Thyroid gland (tissue), 4 donors: ENCODE results near the gene SCTR. TPM values are rescaled to one million over a fixed set of nuclear protein-coding genes. Genes with fewer than 3 reads are reported as not detected.

ENCODE experiments used
- DNase-seq, 2 donors: peaks; one replicate each; pipeline ENCODE4 v3.0.0-alpha.2; 2019
- H3K27ac ChIP-seq, 3 donors: fragments of 200-600 bp; sonication (generic); 1 replicate in 2 of 3; 2 replicates in 1 of 3; pipeline ENCODE4 v1.5.1; 2016 to 2019; ENCODE audit warnings: mild to moderate bottlenecking in 1 of 3, moderate library complexity in 1 of 3
- H3K27me3 ChIP-seq: fragments of 200-600 bp; sonication (generic); one replicate; pipeline ENCODE4 v1.5.1; 2019
- H3K36me3 ChIP-seq, 2 donors: fragments of 200-600 bp; sonication (generic); one replicate each; pipeline ENCODE4 v1.5.1; 2016 to 2019
- H3K4me1 ChIP-seq, 2 donors: fragments of 200-600 bp; sonication (generic); one replicate each; pipeline ENCODE4 v1.5.1; 2017 to 2019
- H3K4me3 ChIP-seq, 3 donors: fragments of 200-600 bp; sonication (generic); replicated peaks in 1 of 3; 1 replicate in 2 of 3; 2 replicates in 1 of 3; pipeline ENCODE4 v1.5.1; 2016; ENCODE audit warnings: mild to moderate bottlenecking in 1 of 3
- H3K9me3 ChIP-seq: fragments of 200-600 bp; sonication (generic); one replicate; pipeline ENCODE4 v1.5.1; 2017
- CTCF ChIP-seq, 6 experiments: fragments of 200-600 bp in 3 of 6; fragments of 450-650 bp in 3 of 6; sonication (generic) in 3 of 6; IDR thresholded peaks; one replicate each; pipeline ENCODE4 v1.5.1; 2016 to 2019; ENCODE audit warnings: antibody characterized with exemption in 6 of 6, mild to moderate bottlenecking in 2 of 6, inconsistent platforms in 1 of 6, moderate library complexity in 1 of 6
- POLR2A ChIP-seq, 2 donors: fragments of 450-650 bp; IDR thresholded peaks; one replicate each; pipeline ENCODE4 v1.6.1; 2017; ENCODE audit warnings: antibody characterized with exemption in 2 of 2, mild to moderate bottlenecking in 2 of 2, moderate library complexity in 1 of 2
- WGBS, 2 donors: methylation state at CpG; one replicate each; pipeline ENCODE4 v1.1.5; 2017; 5-methylcytosine and 5-hydroxymethylcytosine counted together
- intact Hi-C: fragments of 100-400 bp; cut with DNase I; formaldehyde crosslinking; loops from one replicate; pipeline ENCODE4 v1.15.1; 2023
- total RNA-seq, 4 donors: library from RNA; depleted of rRNA; stranded (reverse); fragments of >200 nt; gene quantifications; one replicate each; pipeline ENCODE4 v1.2.3, GENCODE V29; 2016

The SCTR gene
- total RNA-seq, 4 donors from 2014 or later: not detected

DNA sequence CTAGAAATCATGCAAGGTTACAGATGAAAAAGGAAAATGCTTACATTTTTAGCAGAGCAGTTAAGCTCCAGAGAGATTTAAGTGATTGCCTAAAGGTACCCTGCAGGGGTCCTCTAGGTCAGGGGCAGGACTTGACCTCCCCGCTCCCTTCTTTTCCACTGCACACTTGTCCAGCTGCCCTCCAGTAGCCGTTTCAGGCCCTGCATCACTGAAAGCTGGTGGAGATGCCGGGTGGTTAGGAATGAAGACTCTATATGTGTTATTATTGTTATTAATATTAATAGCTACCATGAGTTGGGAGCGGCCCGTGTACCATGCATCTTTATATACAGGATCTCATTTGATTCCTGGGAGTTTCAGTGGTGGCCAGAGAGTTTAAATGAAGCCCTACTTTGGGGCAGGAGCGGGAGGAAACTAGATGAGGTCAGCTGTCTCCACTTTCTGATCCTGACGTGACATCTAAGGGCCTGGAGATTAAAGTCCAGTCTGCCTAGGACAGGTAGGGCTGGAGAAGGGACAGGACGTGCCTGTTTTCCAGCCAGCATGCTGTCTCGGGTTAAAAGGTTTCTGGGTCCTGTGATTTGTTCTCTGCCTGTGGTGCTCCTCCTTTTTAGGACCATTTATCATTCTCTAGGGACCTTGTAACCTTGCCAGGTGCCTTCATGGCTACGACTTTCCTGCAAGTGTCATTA, 90.5 kb downstream of the SCTR start:
- Histone ChIP-seq H3K27ac (peak overlapping the region; percentile 67 to 97 (median 94)), H3K27me3 (no peaks in the 10 kb centered on the region), H3K4me1 (peaks cover 62 to 70% of the 10 kb centered on the region in 2 donors), H3K9me3 (no peaks in the 10 kb centered on the region), H3K4me3 (peak overlapping the region in 1 of 3 donors; percentile 64), H3K36me3 (no peaks in the 10 kb centered on the region)
- intact Hi-C loops: no loop called here
- WGBS, 2 donors: 64 to 70% methylated on average over 10 of the region's 10 CpGs
- DNase-seq: peak in 1 of 2 donors; percentile 26
- TF ChIP-seq POLR2A (IDR thresholded peaks at IDR 0.05) (no peak), CTCF (IDR thresholded peaks at IDR 0.05) (no peak)

DNA sequence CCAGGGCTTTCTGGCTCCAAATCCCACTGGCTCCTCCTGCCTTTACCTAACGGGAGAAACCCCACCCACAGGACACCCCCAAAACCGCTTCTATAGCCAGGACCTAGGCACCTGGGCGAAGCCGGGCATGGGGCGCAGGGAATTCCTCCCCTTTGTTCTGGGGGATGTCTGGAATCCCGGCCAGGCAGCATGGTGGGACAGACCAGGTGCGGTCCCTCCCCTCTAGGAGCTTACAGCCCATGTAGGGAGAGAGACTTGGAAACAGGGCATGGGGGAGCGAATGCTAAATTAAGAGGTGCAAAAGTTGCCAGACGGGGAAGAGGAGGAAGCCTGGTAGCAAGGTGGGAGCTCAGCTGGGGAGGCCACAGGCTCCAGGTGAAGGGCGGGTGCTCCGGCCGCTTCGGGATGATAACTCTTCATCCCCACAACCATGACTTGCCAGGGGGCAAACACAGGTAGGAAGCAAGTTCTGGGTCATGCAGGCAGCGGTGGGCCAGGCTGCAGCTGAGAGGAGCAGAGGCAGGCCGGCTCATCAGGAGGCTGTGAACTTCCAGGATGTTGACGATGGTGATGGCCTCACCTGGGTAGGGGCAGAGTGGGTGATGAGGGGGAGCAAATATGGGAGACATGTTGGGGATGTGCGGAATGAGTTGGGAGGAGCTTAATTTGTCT, 91.3 kb downstream of the SCTR start:
- intact Hi-C loops: no loop called here
- peaks cover 62 to 78% of the 10 kb centered on the region in 2 donors for H3K4me1 ChIP-seq
- no peaks in the 10 kb centered on the region for H3K9me3 ChIP-seq
- 69 to 74% methylated on average over 17 of the region's 17 CpGs for WGBS, 2 donors
- H3K27me3 ChIP-seq: no peaks in the 10 kb centered on the region
- H3K4me3 ChIP-seq: peak overlapping the region; percentile 28 to 64 (median 49)
- no peak for DNase-seq
- no peaks in the 10 kb centered on the region for H3K36me3 ChIP-seq
- TF ChIP-seq CTCF (IDR thresholded peaks at IDR 0.05): no peak
- no peak for TF ChIP-seq POLR2A (IDR thresholded peaks at IDR 0.05)
- H3K27ac ChIP-seq: peak overlapping the region; percentile 94 to 98 (median 97)

- 3 to 6% methylated on average over 29 of the region's 53 CpGs for WGBS, 2 donors
- Histone ChIP-seq H3K4me1 (peaks cover 68 to 86% of the 10 kb centered on the region in 2 donors), H3K27me3 (no peaks in the 10 kb centered on the region), H3K4me3 (peak overlapping the region; percentile 28 to 64 (median 49)), H3K9me3 (no peaks in the 10 kb centered on the region), H3K27ac (peak overlapping the region; percentile 94 to 98 (median 97)), H3K36me3 (no peaks in the 10 kb centered on the region)
- intact Hi-C loops: no loop called here
- TF ChIP-seq CTCF (IDR thresholded peaks at IDR 0.05) (no peak), POLR2A (IDR thresholded peaks at IDR 0.05) (peak in 1 of 2 donors; percentile 45)
- DNase-seq: peak; percentile 66 to 70
These were observed 92.1 kb downstream of the SCTR start for GRCh38 chr2:119431976-119432850.

DNA sequence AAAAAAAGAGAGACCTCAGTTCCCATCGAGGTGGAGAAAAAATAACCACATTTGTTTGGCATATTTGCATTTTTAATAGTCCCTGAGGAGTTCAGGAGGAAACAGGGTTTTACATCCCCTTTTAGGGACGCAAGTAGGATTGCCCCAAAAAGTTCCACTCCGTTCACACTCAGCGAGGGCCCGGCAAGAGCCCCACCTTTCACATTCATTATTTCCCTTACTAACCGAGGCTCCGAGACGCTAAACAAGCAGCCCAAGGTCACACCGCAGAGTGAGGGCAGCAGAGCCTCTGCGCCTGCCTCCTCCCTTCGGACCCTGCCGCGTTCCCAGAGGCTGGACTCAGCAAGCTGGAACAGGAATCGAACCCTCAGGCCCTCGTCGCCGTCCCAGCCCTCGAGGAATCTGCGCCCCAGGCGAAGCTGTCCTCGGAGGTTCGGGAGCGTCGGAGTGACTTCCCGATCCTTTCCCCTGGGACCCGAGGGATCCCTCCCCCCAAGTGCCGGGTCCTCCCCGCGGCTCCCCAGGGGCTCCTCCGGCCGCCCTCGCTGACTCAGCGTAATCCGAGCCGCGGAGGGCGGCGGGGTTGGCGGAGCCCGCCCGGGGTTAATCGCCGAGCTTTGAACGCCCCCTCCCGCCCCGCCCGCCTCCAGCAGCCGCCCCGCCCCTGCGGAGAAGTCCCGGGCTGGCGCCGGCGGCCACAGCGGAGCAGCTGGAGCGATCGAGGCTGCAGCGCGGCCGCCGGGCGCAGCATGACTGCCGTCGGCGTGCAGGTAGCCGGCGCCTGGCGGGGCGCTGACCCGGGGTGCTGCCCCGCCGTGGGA, 92.9 kb downstream of the SCTR start, which contains the start of gene TMEM37:
Gene TMEM37 (plus strand): TSS at position 700 of the 821 bp plus-strand sequence. CDS start 50 bp downstream, at position 750.
- TF ChIP-seq CTCF (IDR thresholded peaks at IDR 0.05): no peak
- TF ChIP-seq POLR2A (IDR thresholded peaks at IDR 0.05): peak in 1 of 2 donors; percentile 75
- DNase-seq: peak; percentile 86 to 89
- intact Hi-C loops: no loop called here
- H3K4me1 ChIP-seq: peaks cover 74 to 91% of the 10 kb centered on the region in 2 donors
- WGBS, 2 donors: 4 to 8% methylated on average over 13 to 31 of the region's 72 CpGs
- peak within 1 kb of the TSS; percentile 49 to 64 (median 53) for H3K4me3 ChIP-seq
- H3K9me3 ChIP-seq: no peaks in the 10 kb centered on the region
- H3K27ac ChIP-seq: peak within 1 kb of the TSS; percentile 94 to 98 (median 97)
- H3K36me3 ChIP-seq: no peaks in the 10 kb centered on the region
- no peaks in the 10 kb centered on the region for H3K27me3 ChIP-seq
